GM12891 (cell line): Measurements from ENCODE around the gene SH3RF2.

Experiments used
- PAX5 ChIP-seq: IDR thresholded peaks from 2 replicates; pipeline ENCODE4 v1.6.1; 2011; ENCODE audit warnings: low read length, moderate library complexity, mild to moderate bottlenecking; ENCODE audit not compliant: insufficient read depth, severe bottlenecking
- POLR2A ChIP-seq: IDR thresholded peaks from 2 replicates; pipeline ENCODE4 v1.6.1; 2011; ENCODE audit warnings: low read depth, low read length, control low read depth
- POLR2AphosphoS5 ChIP-seq: IDR thresholded peaks from 2 replicates; pipeline ENCODE4 v1.6.1; 2011; ENCODE audit warnings: low read depth, low read length, control low read depth
- POU2F2 ChIP-seq: IDR thresholded peaks from 2 replicates; pipeline ENCODE4 v1.6.1; 2011; ENCODE audit warnings: low read depth, mild to moderate bottlenecking, control low read depth, low read length, moderate library complexity
- SPI1 ChIP-seq: IDR thresholded peaks from 2 replicates; pipeline ENCODE4 v1.6.1; 2011; ENCODE audit warnings: low read depth, low read length, control low read depth
- TAF1 ChIP-seq: IDR thresholded peaks from 2 replicates; pipeline ENCODE4 v1.6.1; 2011; ENCODE audit warnings: low read depth, low read length, control low read depth

DNA sequence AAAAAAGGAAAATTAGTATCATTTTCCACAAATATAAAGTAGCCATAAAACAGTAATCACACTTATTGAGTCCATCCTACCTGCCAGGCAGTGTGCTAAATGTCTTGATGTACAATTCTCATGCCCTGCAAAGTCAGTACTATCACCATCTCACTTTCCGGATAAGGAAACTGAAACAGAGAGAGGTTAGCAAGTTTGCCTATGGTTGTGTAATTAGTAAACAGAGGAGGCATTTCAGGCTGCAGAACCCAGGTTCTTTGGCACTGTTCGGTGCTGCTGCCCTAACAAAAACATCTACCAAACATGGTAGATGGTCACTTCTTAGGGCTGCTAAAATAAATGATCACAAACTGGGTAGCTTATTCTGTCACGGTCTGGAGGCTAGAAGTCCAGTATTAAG is 146.4 kb downstream of the SH3RF2 start:
- TF ChIP-seq POU2F2 = no peak
- no peak for TF ChIP-seq TAF1
- TF ChIP-seq POLR2AphosphoS5 = no peak
- TF ChIP-seq POLR2A = no peak
- no peak for TF ChIP-seq PAX5
- no peak for TF ChIP-seq SPI1
